ENCODE measurements around the gene TRAK1.
A peak's percentile ranks its signal among the peaks of the same experiment; 100 is the strongest.

TRAK1 gene

GRCh38 chr3:42117175-42118008 is 26.2 kb downstream of the TRAK1 start:
- TF ChIP-seq, protein P1, sequence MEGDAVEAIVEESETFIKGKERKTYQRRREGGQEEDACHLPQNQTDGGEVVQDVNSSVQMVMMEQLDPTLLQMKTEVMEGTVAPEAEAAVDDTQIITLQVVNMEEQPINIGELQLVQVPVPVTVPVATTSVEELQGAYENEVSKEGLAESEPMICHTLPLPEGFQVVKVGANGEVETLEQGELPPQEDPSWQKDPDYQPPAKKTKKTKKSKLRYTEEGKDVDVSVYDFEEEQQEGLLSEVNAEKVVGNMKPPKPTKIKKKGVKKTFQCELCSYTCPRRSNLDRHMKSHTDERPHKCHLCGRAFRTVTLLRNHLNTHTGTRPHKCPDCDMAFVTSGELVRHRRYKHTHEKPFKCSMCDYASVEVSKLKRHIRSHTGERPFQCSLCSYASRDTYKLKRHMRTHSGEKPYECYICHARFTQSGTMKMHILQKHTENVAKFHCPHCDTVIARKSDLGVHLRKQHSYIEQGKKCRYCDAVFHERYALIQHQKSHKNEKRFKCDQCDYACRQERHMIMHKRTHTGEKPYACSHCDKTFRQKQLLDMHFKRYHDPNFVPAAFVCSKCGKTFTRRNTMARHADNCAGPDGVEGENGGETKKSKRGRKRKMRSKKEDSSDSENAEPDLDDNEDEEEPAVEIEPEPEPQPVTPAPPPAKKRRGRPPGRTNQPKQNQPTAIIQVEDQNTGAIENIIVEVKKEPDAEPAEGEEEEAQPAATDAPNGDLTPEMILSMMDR (IDR thresholded peaks at IDR 0.05; ENCODE audit: low read depth, low read length) = peak; percentile 54
- Histone ChIP-seq H3K9me3 (no peaks in the 10 kb centered on the region), H3K36me3 (no peaks in the 10 kb centered on the region), H3K27me3 (no peaks in the 10 kb centered on the region), H3K4me1 (no peaks in the 10 kb centered on the region), H3K4me3 (ENCODE audit: low read depth, low read length) (no peak overlapping the region)
- DNase-seq = peak; percentile 29

DNA sequence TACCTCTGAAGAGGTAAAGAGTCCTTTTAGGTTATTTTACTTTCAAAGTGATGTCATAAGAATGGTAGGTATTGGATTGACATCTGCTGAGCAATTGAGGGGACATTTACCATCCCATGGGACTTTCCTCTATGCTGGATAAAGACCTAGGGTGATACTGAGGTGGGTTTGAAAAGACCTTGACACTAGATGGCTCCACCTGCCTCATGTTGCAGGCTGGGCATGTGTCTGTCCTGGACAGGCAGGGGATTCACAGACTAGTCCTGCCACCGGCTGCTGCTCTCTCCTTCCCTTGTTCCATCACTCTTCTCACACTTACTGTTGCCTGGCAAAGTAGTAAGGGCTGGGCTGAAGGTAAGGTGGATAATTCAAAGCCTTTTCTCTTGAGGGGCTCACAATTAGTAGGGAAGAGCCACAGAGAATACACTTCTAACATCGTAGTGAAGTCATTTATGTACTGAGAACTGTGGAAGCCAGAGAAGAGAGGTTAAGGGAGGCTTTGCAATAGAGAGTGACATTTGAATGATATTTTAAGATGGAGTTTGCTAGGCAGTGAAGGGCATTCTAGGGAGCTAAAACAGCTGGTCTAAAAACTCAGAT is 27.7 kb downstream of the TRAK1 start:
- no peak overlapping the region for H3K4me3 ChIP-seq (ENCODE audit: low read depth, low read length)
- H3K9me3 ChIP-seq = no peaks in the 10 kb centered on the region
- H3K4me1 ChIP-seq = no peaks in the 10 kb centered on the region
- no peaks in the 10 kb centered on the region for H3K27me3 ChIP-seq
- TF ChIP-seq, protein P1 (IDR thresholded peaks at IDR 0.05; ENCODE audit: low read depth, low read length) = peak; percentile 62
- no peaks in the 10 kb centered on the region for H3K36me3 ChIP-seq
- peak; percentile 40 for DNase-seq

- no peak for DNase-seq
- TF ChIP-seq, protein P1 (IDR thresholded peaks at IDR 0.05; ENCODE audit: low read depth, low read length) = no peak
- H3K4me3 ChIP-seq (ENCODE audit: low read depth, low read length) = no peak overlapping the region
- no peaks in the 10 kb centered on the region for H3K9me3 ChIP-seq
- no peaks in the 10 kb centered on the region for H3K36me3 ChIP-seq
- H3K27me3 ChIP-seq = no peaks in the 10 kb centered on the region
- no peaks in the 10 kb centered on the region for H3K4me1 ChIP-seq
Observed at GRCh38 chr3:42119561-42120355, 28.6 kb downstream of the TRAK1 start.

- Histone ChIP-seq H3K4me1 (no peaks in the 10 kb centered on the region), H3K36me3 (no peaks in the 10 kb centered on the region), H3K27me3 (no peaks in the 10 kb centered on the region), H3K9me3 (no peaks in the 10 kb centered on the region), H3K4me3 (ENCODE audit: low read depth, low read length) (no peak overlapping the region)
- no peak for DNase-seq
- TF ChIP-seq, protein P1 (IDR thresholded peaks at IDR 0.05; ENCODE audit: low read depth, low read length) = no peak
Observed at GRCh38 chr3:42120866-42121265, 29.7 kb downstream of the TRAK1 start.

GRCh38 chr3:42122261-42123011 is 31.3 kb downstream of the TRAK1 start:
- DNase-seq = no peak
- no peak overlapping the region for H3K4me3 ChIP-seq (ENCODE audit: low read depth, low read length)
- TF ChIP-seq, protein P1 (IDR thresholded peaks at IDR 0.05; ENCODE audit: low read depth, low read length) = no peak
- no peaks in the 10 kb centered on the region for H3K27me3 ChIP-seq
- H3K4me1 ChIP-seq = no peaks in the 10 kb centered on the region
- no peaks in the 10 kb centered on the region for H3K36me3 ChIP-seq
- H3K9me3 ChIP-seq = no peaks in the 10 kb centered on the region
